ENCODE measurements around the gene GAREM2.

GAREM2 gene

DNA sequence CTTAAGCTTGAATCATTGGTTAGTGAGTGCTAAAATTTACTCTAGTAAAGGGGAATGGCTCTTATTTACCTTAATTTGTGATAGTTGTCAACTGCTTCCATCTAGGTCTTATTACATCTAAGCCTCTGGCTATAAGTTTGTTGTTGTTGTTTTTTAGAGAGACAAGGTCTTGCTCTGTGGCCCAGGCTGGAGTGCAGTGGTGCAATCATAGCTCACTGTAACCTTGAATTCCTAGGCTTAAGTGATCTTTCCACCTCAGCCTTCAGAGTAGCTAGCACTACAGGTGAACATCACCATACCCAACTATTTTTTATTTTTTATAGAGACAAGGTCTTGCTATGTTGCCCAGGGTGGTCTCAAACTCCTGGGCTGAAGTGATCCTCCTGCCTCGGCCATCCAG is 65.0 kb downstream of the GAREM2 start:
- DNase-seq (ENCODE audit: low read depth, low spot score) = no peak

DNA sequence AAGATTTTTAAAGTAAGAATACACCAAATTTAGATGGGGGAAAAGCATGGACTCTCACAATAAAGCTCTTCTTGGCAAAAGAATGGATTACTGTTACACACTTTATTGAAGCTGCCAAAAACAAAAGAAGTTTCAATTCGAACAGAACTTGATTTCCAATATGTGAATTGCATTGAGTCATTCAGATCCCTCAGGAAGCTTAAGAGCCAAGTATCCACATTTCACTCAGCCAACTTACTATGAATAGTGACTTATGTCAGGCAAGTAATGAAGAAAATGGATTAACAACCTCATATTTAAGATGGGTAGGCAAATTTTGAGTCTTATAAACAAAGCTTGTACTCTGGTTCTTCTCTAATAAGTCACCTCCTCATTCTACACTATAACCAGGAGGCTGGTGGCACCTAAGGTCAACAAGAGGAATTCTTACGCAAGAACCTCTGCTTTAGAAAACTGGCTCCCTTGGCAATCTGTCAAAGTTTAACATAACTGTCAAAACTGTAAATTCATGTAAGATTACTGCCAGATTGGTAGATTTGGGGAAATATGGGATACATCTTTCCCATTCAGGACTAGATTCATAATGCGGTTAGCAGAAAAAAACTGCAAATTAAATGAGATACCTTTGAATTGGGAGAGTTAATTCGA is 65.5 kb downstream of the GAREM2 start:
- DNase-seq (ENCODE audit: low read depth, low spot score) = no peak

Measured in brain pericyte (primary cell).